ENCODE data around the gene ADAMTSL1.

The ADAMTSL1 gene

DNA sequence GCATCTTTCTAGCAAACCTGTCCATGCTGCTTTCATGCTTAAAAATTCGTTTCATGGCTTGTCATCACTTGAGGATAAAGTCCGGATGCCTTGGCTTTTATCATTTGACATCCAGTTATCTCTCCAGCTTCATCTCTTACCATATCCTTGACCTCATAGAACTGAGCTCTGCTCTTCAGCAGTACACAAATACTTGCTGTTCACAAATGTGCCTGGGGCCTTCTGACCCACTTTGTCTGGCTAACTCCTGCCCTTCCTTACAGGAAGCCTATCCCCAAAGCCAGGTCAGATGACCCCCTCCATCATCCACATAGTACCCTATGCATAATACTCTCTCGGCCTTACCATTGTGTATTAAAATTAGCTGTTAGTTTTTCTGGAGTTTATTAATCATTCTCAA lies 310.0 kb downstream of the ADAMTSL1 start:
- DNase-seq = no peak

DNA sequence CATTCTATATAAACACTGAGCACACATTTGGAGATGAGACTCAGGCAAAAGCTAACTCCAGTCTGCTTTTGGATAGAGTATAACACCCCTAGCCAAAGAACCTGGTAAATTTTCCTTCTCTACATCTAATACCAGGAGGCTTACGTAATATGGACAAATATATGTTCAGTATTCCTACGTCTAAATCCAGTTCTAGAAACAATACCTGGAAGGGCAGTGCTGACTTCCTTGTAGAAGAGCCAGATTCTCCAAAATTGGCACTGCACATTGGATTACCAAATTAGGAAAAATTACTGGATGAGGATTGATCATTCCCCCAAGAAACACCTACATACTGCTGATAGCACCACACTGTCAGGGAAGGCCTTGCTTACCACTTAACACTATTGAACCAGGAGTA lies 311.7 kb downstream of the ADAMTSL1 start:
- DNase-seq = no peak

DNA sequence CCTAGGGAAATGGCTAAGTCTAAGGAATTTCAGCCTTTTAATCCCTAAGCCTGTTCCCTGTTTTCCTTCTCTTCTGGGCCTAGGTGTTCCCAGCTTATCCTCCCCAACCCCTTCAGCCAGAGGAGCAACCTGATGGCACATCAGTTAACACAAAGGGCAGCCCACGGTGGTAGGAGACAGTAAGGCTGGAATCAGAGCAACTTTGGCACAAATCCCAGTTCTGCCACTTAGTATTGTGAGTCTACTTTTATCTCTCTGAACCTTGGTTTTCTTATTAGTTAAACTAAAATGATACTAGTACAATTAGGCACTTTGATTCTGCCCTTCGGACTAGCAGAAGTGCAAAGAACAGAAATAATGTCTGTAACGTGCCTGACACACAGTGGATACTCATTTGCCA lies 312.2 kb downstream of the ADAMTSL1 start:
- DNase-seq = no peak

DNA sequence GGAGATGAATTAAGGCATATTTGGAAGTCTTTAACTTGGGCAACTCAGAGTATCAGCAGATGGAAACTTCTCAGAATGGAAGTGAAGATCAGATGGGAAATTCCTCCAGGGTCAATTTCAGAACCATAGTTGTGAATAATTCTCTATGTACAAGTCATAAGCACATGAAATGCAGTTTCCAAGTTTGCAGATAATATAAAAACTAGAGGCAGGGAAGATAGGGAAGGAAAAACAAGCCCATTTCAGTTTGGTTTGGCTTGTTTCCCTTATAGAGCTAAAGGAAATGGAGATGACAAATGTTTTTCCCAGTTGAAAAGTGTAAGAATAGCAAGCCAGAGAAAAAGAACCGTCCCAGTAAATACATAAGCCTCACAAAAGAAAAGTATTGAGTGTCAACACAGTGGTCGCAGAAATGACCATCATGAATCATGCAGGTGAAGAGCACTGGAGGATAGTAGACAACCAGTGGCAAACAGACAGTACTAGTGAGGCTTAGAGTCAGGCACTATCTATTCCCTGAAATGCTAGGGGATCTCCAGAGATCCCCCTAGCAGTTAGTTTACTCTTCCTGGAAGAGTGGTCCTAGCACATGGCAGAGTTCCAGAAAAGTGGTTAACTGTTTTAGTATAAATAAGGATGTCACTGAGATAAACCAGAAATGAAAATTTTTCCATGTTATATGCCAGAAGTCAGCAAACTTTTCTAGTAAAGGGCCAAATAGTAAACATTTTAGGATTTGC lies 313.1 kb downstream of the ADAMTSL1 start:
- peak; percentile 12 for DNase-seq

DNA sequence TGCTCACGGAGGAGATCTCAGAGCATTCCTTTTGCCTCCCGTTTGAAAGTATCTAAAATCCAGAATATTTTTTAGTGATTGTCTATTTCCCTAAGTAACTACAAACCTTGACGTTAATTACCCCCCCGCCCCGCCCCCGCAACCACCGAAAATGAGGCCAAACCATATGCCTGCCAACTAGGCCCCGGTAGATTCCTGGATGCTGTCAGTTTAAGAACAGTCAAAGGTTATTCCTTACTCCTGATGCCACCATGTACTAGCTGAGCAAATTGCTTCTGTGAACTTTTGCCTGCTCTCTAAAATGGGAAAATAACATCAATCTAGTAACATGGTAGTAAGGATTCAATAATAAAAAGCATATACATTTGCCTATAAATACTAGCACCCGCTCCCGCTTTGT lies 314.3 kb downstream of the ADAMTSL1 start:
- no peak for DNase-seq

DNA sequence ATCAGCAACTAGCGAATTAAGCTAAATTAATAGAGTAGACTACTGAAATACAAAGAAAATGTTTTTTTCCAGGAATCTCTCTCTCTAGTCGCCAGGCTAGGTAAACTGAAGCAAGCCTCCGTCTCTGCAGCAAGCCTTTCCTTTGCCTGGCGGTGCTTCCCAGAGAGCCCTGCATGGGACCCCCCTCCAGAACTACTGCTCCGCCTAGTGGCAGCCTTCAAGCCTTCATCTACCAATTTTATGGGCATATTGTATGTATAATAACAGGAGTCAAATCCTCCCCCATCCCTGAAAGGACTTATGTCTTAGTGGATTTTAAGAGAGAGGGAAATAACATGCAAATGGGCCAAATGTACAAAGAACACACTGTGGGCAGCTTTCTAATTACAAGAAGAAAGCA lies 317.1 kb downstream of the ADAMTSL1 start:
- peak; percentile 10 for DNase-seq

DNA sequence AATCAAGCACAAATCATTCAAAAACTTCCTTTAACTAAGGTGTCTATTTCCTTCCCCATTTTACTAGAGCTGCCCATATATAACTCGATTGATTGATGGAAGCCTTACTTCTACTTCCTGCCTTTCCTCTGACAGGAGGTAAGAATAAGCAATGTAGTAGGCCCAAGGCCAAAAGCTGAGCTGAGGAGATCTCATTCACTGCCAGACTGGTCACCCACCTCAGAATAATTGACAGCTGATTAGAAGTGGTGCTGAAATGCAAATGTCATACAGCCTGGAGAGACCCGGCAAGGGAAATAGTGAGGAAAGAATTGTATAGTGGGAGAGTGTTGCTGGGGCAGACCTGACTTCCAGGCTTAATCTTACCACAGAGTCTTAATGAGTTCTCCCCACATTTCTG lies 319.2 kb downstream of the ADAMTSL1 start:
- no peak for DNase-seq

DNA sequence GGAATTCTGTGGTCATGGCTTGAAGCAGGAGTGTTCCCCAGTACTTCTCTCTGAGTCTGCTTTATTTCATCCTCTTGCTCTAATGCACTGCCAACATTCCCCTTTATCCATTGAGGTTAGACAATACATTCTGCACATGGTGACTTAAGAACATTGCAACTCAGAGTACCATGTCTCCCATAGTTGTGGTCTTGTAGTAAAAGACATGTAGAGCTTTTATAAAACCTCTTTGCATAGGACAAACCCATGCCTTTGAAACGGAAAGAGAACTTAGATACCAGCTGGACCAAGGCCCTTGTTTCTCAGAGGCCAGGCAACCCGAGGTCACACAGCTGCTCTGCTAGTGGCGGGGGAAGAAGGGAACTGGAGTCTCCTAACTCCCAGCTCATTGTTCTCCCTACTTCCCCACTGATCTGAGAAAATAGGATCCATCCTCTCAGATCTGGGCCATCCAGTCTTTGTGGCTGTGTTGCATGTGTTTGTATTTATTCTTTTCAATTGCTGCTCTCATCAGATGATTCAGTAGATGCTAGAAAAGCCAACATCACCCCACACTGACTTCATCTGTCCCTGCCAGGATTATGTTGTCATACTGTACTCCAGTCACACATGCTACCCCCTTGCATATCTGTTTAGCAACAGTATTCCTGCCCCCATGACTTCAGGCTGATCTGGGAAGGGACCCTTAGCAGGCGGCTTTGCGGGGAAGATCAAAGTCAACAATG lies 322.2 kb downstream of the ADAMTSL1 start:
- peak; percentile 90 for DNase-seq

DNA sequence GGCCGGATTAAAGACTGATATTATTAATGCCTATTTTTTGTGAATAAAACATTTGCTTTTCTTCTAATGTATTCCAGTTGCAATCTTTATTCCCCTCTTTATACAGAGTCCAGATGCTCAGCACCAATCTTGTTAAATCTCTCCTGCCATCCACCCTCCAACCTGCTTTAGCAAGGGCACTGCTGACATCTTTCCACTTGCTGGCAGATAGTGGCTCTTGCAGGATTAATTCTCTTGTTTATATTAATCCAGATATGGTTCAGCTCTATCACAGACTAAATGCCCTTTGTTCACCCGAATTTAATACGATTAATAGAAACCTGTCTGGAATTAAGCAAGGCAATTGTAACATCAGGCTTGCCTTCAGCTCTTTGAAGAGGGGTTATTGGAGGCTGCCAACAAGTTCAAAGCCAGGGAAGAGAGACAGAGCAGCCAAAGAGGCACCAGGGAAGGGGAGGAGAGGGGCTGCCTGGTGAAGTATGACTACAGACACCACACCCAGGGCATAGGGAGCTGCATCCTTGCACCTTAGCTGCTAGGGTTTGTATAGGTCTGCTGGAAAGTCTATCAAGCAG lies 322.8 kb downstream of the ADAMTSL1 start:
- no peak for DNase-seq

DNA sequence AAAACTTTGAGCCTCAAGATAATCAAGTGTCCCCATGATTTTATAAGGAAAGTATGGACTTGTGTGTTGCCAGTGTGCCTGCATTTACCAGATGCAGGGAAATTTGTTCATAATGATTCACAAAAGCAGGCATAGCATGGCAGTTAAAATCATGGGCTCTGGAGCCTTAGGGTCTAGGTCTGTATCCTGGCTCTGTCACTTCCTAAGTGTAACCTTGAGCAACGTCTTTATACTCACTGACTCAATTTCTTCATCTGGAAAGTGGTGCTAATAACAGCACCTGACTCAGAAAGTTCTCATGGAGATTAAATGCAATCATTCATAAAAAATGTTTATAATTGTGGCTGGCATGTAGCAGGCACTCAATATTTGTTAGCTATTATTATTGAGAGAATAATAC lies 324.2 kb downstream of the ADAMTSL1 start:
- no peak for DNase-seq

DNA sequence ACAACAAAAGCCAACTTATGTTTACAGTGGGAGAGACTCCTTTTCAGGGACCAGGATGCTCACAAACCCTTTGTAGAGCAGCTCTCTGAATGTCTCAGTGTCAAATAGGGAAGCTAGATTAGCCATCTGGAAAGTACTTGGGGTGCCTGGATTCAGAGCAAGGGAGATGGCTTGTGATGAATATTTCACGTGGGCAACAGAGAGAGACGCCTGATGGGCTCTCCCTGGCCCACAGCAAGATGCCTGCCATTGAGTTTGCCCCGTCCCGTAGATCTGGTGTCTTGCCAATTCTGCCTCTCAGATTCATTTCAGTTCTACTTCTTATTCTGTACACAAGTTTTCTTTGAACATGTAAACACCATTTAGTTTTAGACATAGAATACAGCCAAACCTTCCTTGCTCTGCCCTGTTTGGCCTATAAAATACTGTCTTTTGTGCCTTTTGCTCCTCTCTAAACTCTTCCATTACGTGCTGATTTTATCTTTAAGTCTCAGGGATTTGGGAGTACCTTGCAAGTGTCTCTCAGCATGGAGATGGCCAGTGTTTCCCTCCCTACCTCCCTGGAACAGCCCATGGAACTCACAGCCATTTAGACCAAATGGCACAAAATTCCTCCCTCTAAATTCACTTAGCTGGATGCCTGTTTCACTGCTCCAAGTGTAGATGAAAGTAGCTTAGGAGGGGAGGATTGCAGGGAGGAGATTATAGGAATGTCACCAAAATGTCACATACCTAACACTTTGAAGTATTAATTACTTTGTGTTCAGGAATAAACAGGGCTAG lies 324.7 kb downstream of the ADAMTSL1 start:
- DNase-seq = no peak

DNA sequence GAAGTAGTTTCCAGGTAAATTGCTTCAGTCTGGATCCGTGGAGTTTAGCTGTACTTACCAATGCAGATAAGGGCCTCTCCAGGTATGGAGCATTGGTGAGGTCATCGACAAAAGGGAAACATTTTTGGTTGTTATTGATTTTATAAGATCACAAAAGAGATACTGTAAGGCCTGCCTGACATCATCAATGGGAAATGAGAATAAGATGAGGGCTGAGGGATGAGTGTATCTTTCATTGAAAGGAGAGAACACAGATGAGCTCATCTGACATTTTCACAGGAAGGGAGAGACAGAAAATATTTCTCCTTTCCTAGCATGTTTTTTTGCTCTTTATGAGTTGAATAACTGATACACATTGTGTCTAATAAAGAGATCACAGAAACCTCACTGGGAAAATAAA lies 325.5 kb downstream of the ADAMTSL1 start:
- DNase-seq = no peak

DNA sequence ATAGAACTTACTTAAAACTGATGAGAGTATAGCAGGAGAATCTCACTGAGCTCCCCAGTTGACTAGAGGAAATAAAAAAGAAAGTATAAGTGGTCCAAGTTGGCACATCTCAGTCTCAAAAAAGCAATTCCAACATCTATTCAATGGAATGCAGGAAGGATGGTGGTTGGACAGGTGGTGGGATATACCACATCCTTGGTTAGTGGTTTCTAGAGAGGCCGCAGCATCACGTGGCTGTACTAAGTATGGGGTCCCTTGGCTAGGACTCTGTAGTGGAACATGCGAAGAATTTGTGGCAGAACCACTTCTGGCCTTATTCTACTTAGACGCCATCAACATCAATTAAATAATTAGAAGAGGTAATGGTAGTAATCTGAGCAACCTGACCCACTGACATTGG lies 326.6 kb downstream of the ADAMTSL1 start:
- DNase-seq = no peak

DNA sequence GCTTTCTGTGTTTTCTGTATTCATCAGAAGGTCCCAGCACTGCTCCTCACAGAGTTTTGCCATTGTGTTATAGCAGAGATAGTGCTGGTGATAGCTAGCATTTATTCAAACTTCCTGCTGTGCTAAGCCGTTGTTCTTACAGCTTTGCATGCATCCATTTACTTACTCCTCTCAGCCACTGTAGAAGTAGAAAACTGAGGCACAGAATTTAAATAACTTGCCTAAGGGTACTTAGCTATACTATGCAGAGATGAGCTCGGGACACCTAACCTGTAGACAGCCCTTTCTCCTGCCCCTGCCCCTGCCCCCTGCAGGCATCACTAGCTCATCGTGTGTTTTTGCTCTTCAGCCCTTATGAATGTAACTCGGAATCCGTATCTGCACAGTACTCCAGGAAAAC lies 331.4 kb downstream of the ADAMTSL1 start:
- no peak for DNase-seq

DNA sequence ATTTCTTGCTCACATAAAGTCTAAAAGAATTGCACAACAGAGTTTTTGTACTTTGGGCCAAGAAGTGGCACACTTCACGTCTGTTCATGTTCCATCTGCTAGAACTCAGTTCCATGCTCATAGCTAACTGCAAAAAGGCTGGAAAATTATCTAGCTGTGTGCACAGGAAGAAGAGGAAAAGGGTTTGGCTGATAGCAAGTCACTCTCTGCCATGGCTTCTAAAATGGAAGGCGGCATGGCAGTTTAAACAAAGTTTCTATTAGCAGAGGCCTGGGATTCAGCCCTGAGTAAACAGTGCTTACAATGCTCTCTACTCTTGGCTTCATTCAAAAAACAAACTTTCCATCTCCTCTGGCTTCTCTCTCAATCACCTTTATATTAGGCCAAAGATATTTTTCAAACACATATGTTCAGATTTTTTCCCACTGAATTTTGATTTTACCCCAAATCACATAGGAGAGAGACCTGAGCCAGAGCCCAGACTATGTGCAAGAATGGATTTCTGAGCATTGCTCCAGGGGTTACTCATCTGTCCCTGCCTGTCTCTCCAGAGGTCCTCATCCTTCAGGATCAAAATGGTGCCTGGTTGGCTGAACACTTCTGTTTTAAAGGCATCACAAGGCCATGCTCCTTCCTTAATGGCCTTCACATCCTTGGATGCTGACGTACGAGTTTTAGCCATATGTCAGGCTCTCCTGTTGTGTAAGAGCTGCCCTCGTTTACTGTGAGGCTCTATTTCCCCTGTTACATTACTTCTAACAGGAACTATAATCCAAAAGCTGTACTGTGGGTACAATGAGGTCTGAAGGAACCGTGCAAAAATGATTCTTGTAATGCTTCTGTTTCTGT lies 332.5 kb downstream of the ADAMTSL1 start:
- DNase-seq = no peak

DNA sequence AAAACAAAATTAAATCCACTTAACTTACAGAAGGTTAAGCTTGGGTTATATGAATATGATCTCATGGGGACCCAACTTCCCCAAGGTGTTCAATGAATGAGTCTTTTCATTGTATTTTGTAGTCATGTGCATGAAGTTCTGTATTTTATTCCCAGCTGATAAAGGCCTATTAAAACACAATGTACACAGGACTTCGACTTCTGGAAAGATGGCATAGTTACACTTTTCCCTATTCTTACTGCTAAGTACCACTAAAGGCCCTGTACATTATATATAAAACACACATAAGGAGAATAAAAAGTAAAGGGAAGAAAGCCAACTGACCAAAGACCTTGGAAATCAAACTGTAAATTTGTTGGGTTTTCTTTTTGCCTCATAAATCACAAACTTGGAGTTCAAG lies 336.6 kb downstream of the ADAMTSL1 start:
- no peak for DNase-seq

DNA sequence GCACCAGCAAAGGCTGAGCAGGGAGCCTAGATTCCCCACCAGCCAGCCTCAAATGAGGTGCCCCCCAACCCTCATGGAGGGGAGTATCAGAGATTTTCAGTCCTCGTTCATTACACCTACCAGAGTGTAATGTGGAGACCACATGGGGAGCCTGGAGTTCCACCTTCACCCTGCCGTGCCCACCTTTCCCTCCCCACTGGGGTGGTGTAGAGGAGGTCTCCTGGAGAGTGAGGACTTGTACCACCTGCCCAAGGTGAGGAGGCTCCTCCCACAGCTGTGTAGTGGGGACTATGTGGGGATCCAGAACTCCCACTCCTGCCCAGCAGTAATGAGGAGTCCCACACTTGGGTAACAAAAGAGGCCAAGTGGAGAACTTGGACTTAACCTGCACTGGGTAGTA lies 337.2 kb downstream of the ADAMTSL1 start:
- no peak for DNase-seq

DNA sequence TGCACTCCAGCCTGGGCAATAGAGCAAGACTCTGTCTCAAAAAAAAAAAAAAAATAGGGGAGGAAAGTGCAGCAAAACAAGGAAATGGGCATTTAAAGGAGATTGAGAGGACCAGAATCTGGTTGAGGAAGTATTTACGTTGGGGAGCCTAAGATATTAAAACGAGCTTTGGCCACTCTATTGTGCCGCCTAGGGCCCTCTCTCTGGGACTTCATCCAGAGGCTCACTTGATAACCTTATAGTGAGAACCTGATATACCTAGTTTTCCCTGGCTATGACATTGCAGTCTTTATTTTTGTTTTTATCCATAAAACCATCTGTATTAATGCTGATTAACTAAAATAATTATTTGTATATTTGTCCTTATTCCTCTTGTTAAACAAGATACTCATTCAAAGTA lies 345.5 kb downstream of the ADAMTSL1 start:
- DNase-seq = no peak

DNA sequence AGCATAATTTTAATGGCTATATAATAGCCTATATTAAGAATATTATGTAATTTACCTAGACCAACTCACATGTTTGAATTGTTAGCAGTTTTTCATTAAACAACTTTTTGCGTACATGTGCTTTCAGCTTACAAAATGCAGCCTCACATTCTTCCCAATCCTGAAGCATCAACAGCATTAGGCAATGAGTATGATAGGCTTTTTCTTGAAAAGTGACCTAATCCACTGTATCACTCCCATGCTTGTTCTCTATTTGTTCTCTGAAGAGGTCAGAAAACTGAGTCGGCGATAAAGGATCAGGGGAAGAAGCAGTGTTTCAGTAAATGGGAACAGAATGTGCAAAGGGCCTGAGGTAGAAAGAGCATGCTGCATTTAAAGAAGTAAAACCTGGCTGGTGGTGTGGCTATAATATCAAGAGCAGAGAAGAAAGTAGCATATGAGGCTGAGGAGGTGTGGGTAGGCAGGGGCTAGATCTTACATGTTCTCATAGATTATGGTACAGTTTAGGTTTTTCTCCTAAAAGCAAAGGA lies 346.7 kb downstream of the ADAMTSL1 start:
- no peak for DNase-seq

DNA sequence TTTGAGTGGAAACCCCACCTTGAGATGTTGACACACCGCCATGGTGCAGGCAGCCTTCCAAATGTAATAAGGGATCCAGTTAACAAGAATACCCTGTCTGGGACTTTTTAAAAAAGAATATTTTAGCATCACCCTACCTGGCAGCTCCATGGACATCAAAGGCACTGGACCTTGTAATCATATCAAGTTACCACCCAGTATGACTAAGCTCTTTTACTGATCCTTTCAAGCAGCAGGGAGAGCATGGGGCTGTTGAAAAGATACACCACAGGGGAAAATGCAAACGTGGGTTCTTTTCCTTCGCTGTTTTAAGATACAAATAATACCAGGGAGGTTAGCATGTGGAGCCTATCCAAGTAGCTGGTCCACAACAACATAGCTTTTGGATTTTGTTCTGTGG lies 347.8 kb downstream of the ADAMTSL1 start:
- DNase-seq = no peak

DNA sequence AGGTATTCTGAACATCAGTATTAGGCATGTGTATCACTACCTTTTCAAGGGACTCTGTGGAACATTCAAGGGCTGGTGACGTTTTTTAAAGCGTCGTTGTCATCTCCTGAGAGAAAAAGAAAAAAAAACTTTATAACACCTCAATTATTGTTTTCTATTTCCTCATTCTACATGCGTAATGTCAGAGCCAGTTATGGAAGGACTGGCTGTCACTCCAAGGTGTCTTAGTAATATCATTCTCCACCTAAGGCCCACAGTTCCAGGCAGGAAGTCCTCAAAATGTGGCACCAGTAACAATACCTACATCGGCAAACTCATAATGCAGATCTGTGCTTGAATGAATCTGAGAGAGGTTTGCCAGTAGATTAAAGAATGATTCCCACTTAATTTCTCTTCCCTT lies 348.9 kb downstream of the ADAMTSL1 start:
- no peak for DNase-seq

DNA sequence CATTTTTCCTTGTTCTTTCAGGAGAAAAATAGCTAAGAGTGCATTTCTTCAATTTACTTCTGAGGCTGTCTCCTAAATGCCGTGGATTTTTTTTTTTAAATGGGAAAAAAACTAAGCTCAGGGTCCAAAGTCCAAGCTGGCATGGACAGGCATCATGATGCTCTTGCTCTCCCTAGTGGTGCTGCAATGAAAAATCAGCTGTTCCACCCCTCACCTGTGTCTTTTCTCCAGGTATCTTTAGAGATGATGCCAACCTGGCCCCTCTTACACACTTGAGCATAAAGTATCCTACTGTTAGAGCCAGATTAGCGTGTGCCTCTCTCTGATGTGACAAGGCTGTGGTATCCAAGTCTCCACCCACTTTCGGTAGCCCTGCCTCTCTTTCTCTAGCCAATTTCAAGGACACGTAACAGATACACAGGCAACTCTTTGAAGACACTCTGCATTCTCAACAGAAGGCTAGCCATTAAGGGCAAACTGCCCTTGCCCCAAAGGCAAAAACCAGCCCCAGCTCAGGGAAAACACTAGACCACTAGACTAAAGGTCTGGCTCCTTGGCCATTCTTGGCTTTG lies 350.2 kb downstream of the ADAMTSL1 start:
- DNase-seq = no peak
